Astrocyte (in vitro differentiated cells and primary cell): ENCODE data around the gene MAB21L1.

Experiments used
- CTCF ChIP-seq: IDR thresholded peaks from 2 replicates; pipeline ENCODE4 v1.5.1; 2011; ENCODE audit warnings: low read depth, mild to moderate bottlenecking, inconsistent platforms, low read length, moderate library complexity; ENCODE audit not compliant: insufficient read depth
- EZH2 ChIP-seq: IDR thresholded peaks from 2 replicates; pipeline ENCODE4 v1.6.1; 2012; ENCODE audit warnings: mild to moderate bottlenecking, low read length, inconsistent platforms; ENCODE audit not compliant: insufficient read depth

GRCh38 chr13:35500144-35500543 lies 23.7 kb upstream of the MAB21L1 start:
- TF ChIP-seq CTCF (no peak), EZH2 (no peak)
